B cell (primary cell): ENCODE measurements around the gene PTH2.

Experiments used
- EZH2 ChIP-seq: IDR thresholded peaks from 2 replicates; pipeline ENCODE4 v1.6.1; 2012; ENCODE audit warnings: borderline replicate concordance, low read depth, mild to moderate bottlenecking, moderate library complexity, low read length; ENCODE audit not compliant: insufficient read depth, poor library complexity, severe bottlenecking
- TF ChIP-seq, protein P1 (sequence below): fragments of 200-600 bp; IDR thresholded peaks from one replicate; pipeline ENCODE4 v1.8.0; 2022; ENCODE audit warnings: antibody characterized with exemption, mild to moderate bottlenecking

DNA sequence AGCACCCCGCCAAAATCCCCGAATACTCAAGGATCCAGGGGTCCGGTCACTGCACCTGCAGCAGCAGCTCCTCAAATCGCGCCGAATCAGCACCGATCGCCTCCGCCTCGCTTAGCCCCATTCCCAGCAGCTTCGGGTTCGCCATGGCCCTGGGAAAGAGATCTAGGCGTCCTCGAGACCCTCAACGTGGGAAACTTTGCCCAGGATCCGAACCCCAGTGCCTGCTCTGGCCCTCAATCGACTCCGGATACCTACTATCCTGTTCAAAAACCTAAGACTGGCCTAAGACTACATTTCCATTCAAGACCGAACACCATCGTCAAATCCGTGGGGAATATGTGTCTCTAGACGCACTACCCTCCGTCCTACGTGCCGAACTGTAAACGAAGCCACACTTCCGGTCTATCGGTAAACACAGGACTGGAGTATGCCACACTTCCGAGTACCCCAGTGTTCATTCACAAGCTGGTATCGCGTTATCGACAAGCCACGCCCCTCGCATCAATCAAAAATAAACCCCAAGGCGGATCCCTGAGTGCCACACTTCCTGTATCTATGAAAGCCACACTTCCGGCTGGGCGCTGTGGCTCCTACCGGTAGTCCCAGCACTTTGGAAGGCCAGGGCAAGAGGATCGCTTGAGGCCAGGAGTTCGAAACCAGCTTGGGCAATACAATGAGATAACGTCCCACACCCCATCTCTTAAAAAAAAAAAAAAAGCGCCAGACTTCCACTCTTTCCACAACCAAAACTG is 28.4 kb upstream of the PTH2 start, which contains the start of gene PIH1D1:
- TF ChIP-seq, protein P1, sequence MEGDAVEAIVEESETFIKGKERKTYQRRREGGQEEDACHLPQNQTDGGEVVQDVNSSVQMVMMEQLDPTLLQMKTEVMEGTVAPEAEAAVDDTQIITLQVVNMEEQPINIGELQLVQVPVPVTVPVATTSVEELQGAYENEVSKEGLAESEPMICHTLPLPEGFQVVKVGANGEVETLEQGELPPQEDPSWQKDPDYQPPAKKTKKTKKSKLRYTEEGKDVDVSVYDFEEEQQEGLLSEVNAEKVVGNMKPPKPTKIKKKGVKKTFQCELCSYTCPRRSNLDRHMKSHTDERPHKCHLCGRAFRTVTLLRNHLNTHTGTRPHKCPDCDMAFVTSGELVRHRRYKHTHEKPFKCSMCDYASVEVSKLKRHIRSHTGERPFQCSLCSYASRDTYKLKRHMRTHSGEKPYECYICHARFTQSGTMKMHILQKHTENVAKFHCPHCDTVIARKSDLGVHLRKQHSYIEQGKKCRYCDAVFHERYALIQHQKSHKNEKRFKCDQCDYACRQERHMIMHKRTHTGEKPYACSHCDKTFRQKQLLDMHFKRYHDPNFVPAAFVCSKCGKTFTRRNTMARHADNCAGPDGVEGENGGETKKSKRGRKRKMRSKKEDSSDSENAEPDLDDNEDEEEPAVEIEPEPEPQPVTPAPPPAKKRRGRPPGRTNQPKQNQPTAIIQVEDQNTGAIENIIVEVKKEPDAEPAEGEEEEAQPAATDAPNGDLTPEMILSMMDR, result no peak
- TF ChIP-seq EZH2, result no peak
